ENCODE results near the gene NAALAD2.

DNA sequence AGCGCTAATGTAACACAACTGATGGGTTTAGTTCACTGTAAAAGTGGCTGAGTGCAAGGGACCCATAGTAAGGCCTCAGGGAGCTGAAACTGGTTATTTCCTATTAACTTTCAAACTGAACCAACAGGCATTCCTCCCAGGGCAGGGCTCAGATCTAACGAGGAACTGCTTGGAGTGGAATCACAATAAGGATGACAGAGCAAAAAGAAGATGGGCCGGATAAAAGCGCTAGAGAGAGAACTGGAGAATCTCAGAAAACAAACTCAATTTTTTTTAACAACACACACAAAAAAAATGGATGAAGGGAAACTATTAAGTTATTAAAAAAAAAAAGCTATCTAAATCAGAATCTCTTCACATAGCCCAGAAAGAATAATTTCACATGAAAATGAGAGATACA is 102.5 kb downstream of the NAALAD2 start:
- TF ChIP-seq GATA2 (IDR thresholded peaks at IDR 0.05; ENCODE audit: low read depth, low read length), result no peak
- TF ChIP-seq GATA3 (IDR thresholded peaks at IDR 0.05; ENCODE audit: low read depth, low read length), result no peak

Data from SH-SY5Y (cell line).